ENCODE results near the gene CLEC16A. TPM values are rescaled to one million over a fixed set of nuclear protein-coding genes. Genes with fewer than 3 reads are reported as not detected.

Gene CLEC16A
- total RNA-seq, 2 donors from 2014 or later, result 29.9 to 32.3 TPM

DNA sequence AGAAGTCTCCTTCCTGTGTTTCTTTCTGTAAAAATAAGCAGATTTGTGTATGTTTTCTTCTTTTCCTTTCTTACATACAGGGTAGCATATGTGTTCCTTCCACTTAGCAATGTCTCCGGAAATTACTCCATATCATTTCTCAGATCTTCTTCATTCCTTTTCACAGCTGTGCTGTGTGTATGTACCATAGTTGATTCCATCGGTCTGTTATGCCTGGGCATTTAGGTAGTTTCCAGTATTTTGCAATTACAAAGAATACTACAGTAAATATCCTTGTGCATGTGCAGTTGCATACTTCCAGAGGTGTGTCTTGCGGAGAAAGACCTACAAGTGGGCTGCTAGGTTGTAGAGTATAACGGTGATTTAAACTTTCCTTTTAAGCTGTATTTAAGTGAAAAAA lies 69.8 kb downstream of the CLEC16A start:
- no peak overlapping the region for H3K4me3 Mint-ChIP-seq
- DNase-seq, result no peak
- peaks cover 9 to 13% of the 10 kb centered on the region in 2 donors for H3K36me3 Mint-ChIP-seq (ENCODE audit: insufficient read depth in 2 of 2)
- no peaks in the 10 kb centered on the region for H3K27me3 Mint-ChIP-seq (ENCODE audit: low read depth)
- H3K27ac Mint-ChIP-seq, result peak overlapping the region; percentile 55
- no peaks in the 10 kb centered on the region for H3K9me3 Mint-ChIP-seq
- peaks cover 43% of the 10 kb centered on the region for H3K4me1 Mint-ChIP-seq (ENCODE audit: low read depth)
- ATAC-seq (replicated peaks in 1 of 2), result no peak

- ATAC-seq (replicated peaks in 1 of 2) (no peak), DNase-seq (no peak)
- H3K4me3 Mint-ChIP-seq, result no peak overlapping the region
- H3K9me3 Mint-ChIP-seq, result no peaks in the 10 kb centered on the region
- H3K27ac Mint-ChIP-seq, result no peak overlapping the region
- no peaks in the 10 kb centered on the region for H3K27me3 Mint-ChIP-seq (ENCODE audit: low read depth)
- peaks cover 9 to 13% of the 10 kb centered on the region in 2 donors for H3K36me3 Mint-ChIP-seq (ENCODE audit: insufficient read depth in 2 of 2)
- peaks cover 43% of the 10 kb centered on the region for H3K4me1 Mint-ChIP-seq (ENCODE audit: low read depth)
Observed at GRCh38 chr16:11015076-11015475, 70.7 kb downstream of the CLEC16A start.

DNA sequence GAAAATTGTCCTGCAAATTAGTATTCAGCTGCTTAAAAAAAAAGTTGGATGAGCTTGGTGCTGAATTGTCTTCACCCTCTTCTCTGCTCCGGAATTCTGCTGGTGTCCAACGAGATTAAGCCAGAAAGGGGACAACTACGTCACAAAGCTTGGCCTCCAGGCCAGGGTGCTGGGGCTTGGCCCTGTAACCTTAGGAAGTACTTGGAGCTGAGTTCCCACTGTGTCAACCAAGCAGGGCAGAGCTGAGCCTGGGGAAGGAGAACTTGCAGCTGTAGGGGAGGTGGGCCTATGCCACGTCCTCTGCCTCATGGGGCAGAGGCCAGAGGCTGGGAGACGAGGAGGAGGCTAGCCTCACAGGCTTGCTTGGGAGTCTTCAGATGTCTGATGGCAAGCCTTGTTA lies 71.2 kb downstream of the CLEC16A start:
- Mint-ChIP-seq H3K27me3 (ENCODE audit: low read depth) (no peaks in the 10 kb centered on the region), H3K36me3 (ENCODE audit: insufficient read depth in 2 of 2) (peaks cover 9 to 14% of the 10 kb centered on the region in 2 donors), H3K9me3 (no peaks in the 10 kb centered on the region), H3K27ac (no peak overlapping the region), H3K4me3 (no peak overlapping the region), H3K4me1 (ENCODE audit: low read depth) (peaks cover 40% of the 10 kb centered on the region)
- no peak for ATAC-seq (replicated peaks in 1 of 2)
- DNase-seq, result no peak

GRCh38 chr16:11016524-11016988 lies 72.2 kb downstream of the CLEC16A start:
- Mint-ChIP-seq H3K36me3 (ENCODE audit: insufficient read depth in 2 of 2) (peaks cover 7% of the 10 kb centered on the region in 2 donors), H3K27ac (peak overlapping the region; percentile 9), H3K9me3 (no peaks in the 10 kb centered on the region), H3K4me3 (peak overlapping the region in 1 of 2 donors; percentile 9), H3K4me1 (ENCODE audit: low read depth) (peaks cover 36% of the 10 kb centered on the region), H3K27me3 (ENCODE audit: low read depth) (no peaks in the 10 kb centered on the region)
- DNase-seq (no peak), ATAC-seq (replicated peaks in 1 of 2) (no peak)

DNA sequence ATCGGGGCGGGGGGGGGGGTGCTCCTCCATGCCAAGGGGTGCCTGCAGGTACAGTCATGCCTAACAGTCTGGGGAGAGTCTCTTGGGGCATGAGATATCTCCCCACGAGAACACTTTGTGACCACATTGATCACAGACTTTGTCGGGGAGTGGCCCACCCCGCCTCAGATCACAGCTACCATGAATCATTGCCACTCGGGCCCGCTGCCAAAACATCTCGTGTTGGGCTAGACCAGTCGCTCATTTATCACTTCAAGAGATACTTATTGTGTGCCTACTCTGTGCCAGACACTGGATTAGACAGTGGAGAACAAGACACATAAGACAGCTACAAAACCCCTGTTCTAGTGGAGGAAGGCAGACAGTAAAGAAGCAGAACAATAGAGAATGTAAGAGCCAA lies 72.6 kb downstream of the CLEC16A start:
- Mint-ChIP-seq H3K36me3 (ENCODE audit: insufficient read depth in 2 of 2) (peaks cover 7% of the 10 kb centered on the region in 2 donors), H3K27ac (peak overlapping the region; percentile 64)
- peak; percentile 86 to 91 for ATAC-seq (replicated peaks in 1 of 2)

GRCh38 chr16:11017499-11017898 lies 73.1 kb downstream of the CLEC16A start:
- H3K9me3 Mint-ChIP-seq, result no peaks in the 10 kb centered on the region
- H3K36me3 Mint-ChIP-seq (ENCODE audit: insufficient read depth in 2 of 2), result peaks cover 3 to 7% of the 10 kb centered on the region in 2 donors
- H3K4me3 Mint-ChIP-seq, result peak overlapping the region in 1 of 2 donors; percentile 44
- ATAC-seq (replicated peaks in 1 of 2) (peak; percentile 46 to 57), DNase-seq (no peak)
- H3K4me1 Mint-ChIP-seq (ENCODE audit: low read depth), result peaks cover 36% of the 10 kb centered on the region
- H3K27ac Mint-ChIP-seq, result peak overlapping the region; percentile 64
- H3K27me3 Mint-ChIP-seq (ENCODE audit: low read depth), result no peaks in the 10 kb centered on the region

More for the DNA sequence above, 72.6 kb downstream of the CLEC16A start:
- peak; percentile 67 to 78 for DNase-seq
- H3K9me3 Mint-ChIP-seq, result no peaks in the 10 kb centered on the region
- no peaks in the 10 kb centered on the region for H3K27me3 Mint-ChIP-seq (ENCODE audit: low read depth)
- H3K4me1 Mint-ChIP-seq (ENCODE audit: low read depth), result peaks cover 36% of the 10 kb centered on the region
- H3K4me3 Mint-ChIP-seq, result peak overlapping the region; percentile 33 to 44

- Mint-ChIP-seq H3K27ac (no peak overlapping the region), H3K27me3 (ENCODE audit: low read depth) (no peaks in the 10 kb centered on the region), H3K9me3 (peaks cover 0 to 4% of the 10 kb centered on the region in 2 donors), H3K4me1 (ENCODE audit: low read depth) (peaks cover 51% of the 10 kb centered on the region), H3K36me3 (ENCODE audit: insufficient read depth in 2 of 2) (peaks cover 7 to 22% of the 10 kb centered on the region in 2 donors), H3K4me3 (no peak overlapping the region)
- no peak for ATAC-seq (replicated peaks in 1 of 2)
- no peak for DNase-seq
Observed at GRCh38 chr16:11020388-11020787, 76.0 kb downstream of the CLEC16A start.

DNA sequence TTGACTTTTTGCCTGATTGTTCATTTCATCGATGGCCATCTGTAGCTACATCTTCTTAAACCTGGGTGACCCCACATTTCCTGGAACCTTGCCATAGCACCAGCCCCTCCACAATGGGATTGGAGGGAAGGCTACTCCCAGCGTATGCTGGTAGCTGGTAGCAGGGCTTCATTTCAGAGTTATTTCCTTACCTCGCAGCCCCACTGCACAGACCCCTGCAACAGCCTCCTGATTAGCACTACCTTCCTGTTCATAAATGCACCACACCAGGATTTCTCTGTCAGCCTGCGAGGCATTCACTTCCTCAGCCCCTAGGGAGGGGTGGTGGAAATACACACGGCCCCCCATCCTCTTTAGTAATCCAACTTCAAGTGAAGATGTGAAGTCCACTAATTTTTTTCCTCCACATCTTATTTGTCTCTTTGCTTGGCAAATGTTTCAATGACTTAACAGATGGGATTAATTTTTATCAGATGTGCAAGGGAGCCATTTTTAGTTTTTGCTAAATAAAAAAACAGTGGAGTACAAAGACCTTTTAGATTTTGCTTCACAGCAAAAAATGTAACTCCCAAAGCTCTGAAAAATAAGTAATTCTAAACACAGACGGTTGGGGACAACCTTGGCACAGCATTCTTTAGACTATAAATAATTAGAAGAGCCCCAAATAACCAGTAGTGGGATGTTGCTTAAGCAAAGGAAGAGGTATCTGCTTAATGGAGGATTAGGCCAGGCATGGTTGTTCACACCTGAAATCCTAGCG lies 76.6 kb downstream of the CLEC16A start:
- Mint-ChIP-seq H3K36me3 (ENCODE audit: insufficient read depth in 2 of 2) (peaks cover 10 to 26% of the 10 kb centered on the region in 2 donors), H3K27ac (no peak overlapping the region), H3K9me3 (peaks cover 2 to 5% of the 10 kb centered on the region in 2 donors), H3K27me3 (ENCODE audit: low read depth) (no peaks in the 10 kb centered on the region), H3K4me3 (no peak overlapping the region), H3K4me1 (ENCODE audit: low read depth) (peaks cover 57% of the 10 kb centered on the region)
- DNase-seq (no peak), ATAC-seq (replicated peaks in 1 of 2) (no peak)

DNA sequence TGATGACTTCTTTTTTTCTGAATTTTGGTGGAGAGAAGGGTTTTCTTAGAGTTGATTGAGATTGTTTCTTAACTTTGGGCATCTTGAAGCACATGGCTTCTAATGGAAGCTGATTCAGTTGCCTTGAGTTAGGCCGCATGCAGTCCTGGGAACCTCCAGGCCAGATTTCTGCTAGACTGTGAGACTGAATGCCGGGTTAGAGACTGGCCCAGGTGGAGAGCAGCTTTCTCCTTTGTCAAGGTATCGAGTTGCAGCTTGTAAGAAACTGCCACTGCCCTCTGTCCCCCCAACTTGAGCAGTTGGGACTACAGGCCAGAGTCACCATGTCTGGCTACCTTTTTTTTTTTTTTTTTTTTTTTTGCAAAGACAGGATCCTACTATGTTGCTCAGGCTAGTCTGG lies 77.6 kb downstream of the CLEC16A start:
- Mint-ChIP-seq H3K36me3 (ENCODE audit: insufficient read depth in 2 of 2) (peaks cover 18 to 36% of the 10 kb centered on the region in 2 donors), H3K27ac (peak overlapping the region; percentile 31), H3K9me3 (peaks cover 5 to 15% of the 10 kb centered on the region in 2 donors), H3K27me3 (ENCODE audit: low read depth) (no peaks in the 10 kb centered on the region), H3K4me3 (no peak overlapping the region), H3K4me1 (ENCODE audit: low read depth) (peaks cover 56% of the 10 kb centered on the region)
- DNase-seq (no peak), ATAC-seq (replicated peaks in 1 of 2) (no peak)

- Mint-ChIP-seq H3K4me3 (no peak overlapping the region), H3K27me3 (ENCODE audit: low read depth) (no peaks in the 10 kb centered on the region), H3K27ac (peak overlapping the region; percentile 76), H3K36me3 (ENCODE audit: insufficient read depth in 2 of 2) (peaks cover 24 to 51% of the 10 kb centered on the region in 2 donors), H3K9me3 (peaks cover 5 to 17% of the 10 kb centered on the region in 2 donors), H3K4me1 (ENCODE audit: low read depth) (peaks cover 42% of the 10 kb centered on the region)
- DNase-seq, result no peak
- ATAC-seq (replicated peaks in 1 of 2), result no peak
Observed at GRCh38 chr16:11023262-11024039, 79.1 kb downstream of the CLEC16A start.

DNA sequence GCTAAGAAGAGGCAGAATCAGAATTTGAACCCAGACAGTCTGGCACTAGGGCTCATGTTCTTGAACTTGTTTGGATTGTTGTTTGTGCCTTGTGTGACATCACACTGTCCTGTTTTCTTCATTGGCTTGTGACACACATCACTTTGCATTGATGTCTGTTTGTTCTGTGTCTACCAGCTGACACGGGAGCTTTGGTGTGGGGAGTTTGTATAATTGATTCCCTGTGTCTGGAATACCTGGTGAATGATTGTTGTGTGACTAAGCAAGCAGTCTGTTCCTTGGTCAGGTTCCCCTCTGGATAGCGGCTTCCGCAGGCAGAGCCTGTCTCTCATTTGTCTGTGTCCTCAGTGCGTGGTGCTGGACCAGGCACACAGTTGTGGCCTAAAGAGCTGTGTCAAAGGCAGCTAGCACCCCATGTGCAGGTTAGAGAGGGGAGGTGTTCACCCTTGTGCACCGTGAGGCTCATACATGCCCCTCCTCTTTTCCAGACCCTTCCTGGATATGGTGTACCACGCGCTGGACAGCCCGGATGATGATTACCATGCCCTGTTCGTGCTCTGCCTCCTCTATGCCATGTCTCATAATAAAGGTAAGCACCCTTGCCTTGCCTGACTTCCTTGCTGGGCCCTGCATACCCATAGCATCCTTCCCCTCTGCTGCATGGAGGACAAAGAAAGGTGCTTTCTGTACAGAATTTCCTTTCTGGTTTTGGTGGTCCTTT lies 80.1 kb downstream of the CLEC16A start:
- peak overlapping the region; percentile 76 for H3K27ac Mint-ChIP-seq

DNA sequence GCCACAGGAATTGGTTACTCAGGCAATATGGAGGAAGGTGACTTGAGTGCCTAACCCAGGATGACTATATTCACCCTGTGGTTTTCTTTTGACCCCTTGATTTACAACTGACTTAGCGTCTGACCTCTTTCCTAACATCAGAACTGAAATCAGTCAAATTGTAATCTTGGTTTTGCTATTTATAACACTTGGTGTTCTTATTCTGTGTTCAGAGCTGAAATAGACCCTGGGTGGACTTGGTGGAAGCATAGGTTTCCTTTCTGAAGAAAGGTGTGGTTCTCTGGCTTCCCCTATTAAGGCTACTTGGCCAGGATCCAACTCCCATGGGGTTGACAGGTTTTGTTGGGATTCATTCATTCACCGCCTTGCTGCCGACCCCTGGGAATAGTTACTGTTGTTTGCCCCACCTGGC lies 80.8 kb downstream of the CLEC16A start:
- Mint-ChIP-seq H3K4me3 (peak overlapping the region; percentile 40 to 55), H3K36me3 (ENCODE audit: insufficient read depth in 2 of 2) (peaks cover 36 to 67% of the 10 kb centered on the region in 2 donors), H3K27me3 (ENCODE audit: low read depth) (no peaks in the 10 kb centered on the region), H3K4me1 (ENCODE audit: low read depth) (peaks cover 51% of the 10 kb centered on the region), H3K27ac (peak overlapping the region; percentile 76), H3K9me3 (peaks cover 12 to 24% of the 10 kb centered on the region in 2 donors)
- ATAC-seq (replicated peaks in 1 of 2) (peak; percentile 92 to 94), DNase-seq (peak; percentile 40 to 46)

More for the DNA sequence above, 80.1 kb downstream of the CLEC16A start:
- DNase-seq (peak; percentile 28 to 41), ATAC-seq (replicated peaks in 1 of 2) (peak; percentile 76 to 82)
- H3K4me3 Mint-ChIP-seq, result peak overlapping the region; percentile 40 to 55
- H3K9me3 Mint-ChIP-seq, result peaks cover 11 to 24% of the 10 kb centered on the region in 2 donors
- no peaks in the 10 kb centered on the region for H3K27me3 Mint-ChIP-seq (ENCODE audit: low read depth)
- peaks cover 33 to 61% of the 10 kb centered on the region in 2 donors for H3K36me3 Mint-ChIP-seq (ENCODE audit: insufficient read depth in 2 of 2)
- H3K4me1 Mint-ChIP-seq (ENCODE audit: low read depth), result peaks cover 49% of the 10 kb centered on the region

Measured in activated T-cell treated with anti-CD3 and anti-CD28 coated beads, Interleukin-2, amount 50 U/mL, for 72 hours (primary cell).